ENCODE data around the gene DACT2.

- no peak for TF ChIP-seq CTCF (IDR thresholded peaks at IDR 0.05 in 4 of 5, conservative IDR thresholded peaks at IDR 0.05 in 1 of 5)
- TF ChIP-seq POLR2A (IDR thresholded peaks at IDR 0.05) = no peak
These were observed 1.5 kb downstream of the DACT2 start for GRCh38 chr6:168318090-168318489.

Measured in gastrocnemius medialis (tissue), 4 donors.